Measurements from ENCODE around the gene MOCOS. TPM values are rescaled to one million over a fixed set of nuclear protein-coding genes. Genes with fewer than 3 reads are reported as not detected.

The MOCOS gene
- total RNA-seq, 1 donor from 2014 or later: 4.2 TPM

GRCh38 chr18:36284268-36284667, 97.0 kb downstream of the MOCOS start:
- DNase-seq: no peak
- Histone ChIP-seq H3K4me3 (no peak overlapping the region), H3K27me3 (ENCODE audit: low read depth) (peaks cover 4% of the 10 kb centered on the region), H3K36me3 (no peaks in the 10 kb centered on the region), H3K27ac (no peak overlapping the region), H3K4me1 (no peaks in the 10 kb centered on the region), H3K9me3 (no peaks in the 10 kb centered on the region)
- intact Hi-C loops (cut with DNase I): loop anchor here (5.0 to 10.0 kb wide), 2 partner anchors 187 to 269 kb away; no protein-coding TSS in a partner anchor
- TF ChIP-seq, protein P1, sequence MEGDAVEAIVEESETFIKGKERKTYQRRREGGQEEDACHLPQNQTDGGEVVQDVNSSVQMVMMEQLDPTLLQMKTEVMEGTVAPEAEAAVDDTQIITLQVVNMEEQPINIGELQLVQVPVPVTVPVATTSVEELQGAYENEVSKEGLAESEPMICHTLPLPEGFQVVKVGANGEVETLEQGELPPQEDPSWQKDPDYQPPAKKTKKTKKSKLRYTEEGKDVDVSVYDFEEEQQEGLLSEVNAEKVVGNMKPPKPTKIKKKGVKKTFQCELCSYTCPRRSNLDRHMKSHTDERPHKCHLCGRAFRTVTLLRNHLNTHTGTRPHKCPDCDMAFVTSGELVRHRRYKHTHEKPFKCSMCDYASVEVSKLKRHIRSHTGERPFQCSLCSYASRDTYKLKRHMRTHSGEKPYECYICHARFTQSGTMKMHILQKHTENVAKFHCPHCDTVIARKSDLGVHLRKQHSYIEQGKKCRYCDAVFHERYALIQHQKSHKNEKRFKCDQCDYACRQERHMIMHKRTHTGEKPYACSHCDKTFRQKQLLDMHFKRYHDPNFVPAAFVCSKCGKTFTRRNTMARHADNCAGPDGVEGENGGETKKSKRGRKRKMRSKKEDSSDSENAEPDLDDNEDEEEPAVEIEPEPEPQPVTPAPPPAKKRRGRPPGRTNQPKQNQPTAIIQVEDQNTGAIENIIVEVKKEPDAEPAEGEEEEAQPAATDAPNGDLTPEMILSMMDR (IDR thresholded peaks at IDR 0.05): no peak
- no peak for ATAC-seq

- ATAC-seq: peak; percentile 53 to 76
- Histone ChIP-seq H3K36me3 (no peaks in the 10 kb centered on the region), H3K27ac (no peak overlapping the region), H3K9me3 (no peaks in the 10 kb centered on the region), H3K4me1 (no peaks in the 10 kb centered on the region), H3K27me3 (ENCODE audit: low read depth) (peaks cover 4% of the 10 kb centered on the region), H3K4me3 (no peak overlapping the region)
- TF ChIP-seq, protein P1 (IDR thresholded peaks at IDR 0.05): peak; percentile 85
- no peak for DNase-seq
- intact Hi-C loops (cut with DNase I): loop anchor here (5.0 to 10.0 kb wide), 2 partner anchors 187 to 270 kb away; no protein-coding TSS in a partner anchor
Measured at GRCh38 chr18:36284671-36285295, 97.5 kb downstream of the MOCOS start.

DNA sequence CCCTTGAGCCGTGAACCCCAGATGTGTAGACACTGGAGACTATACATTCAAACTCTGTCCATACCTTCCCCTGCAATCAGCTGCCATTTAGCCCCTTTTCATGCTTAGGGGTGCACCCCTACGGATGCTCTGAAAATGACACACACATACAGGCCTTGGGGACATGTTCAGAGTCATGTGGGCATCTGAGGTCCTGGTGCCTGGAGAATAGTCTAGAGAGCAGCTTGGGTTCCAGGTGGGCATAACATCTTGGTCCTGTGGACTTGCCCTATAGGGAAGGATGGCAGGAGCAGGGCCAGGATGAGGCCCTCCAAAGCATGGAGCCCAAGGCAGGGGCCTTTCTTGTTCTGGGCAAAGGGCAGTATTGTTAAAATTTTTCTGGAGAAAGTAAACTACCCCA, 100.4 kb downstream of the MOCOS start:
- TF ChIP-seq, protein P1 (IDR thresholded peaks at IDR 0.05): no peak
- Histone ChIP-seq H3K27ac (no peak overlapping the region), H3K36me3 (no peaks in the 10 kb centered on the region), H3K4me3 (no peak overlapping the region), H3K4me1 (no peaks in the 10 kb centered on the region), H3K9me3 (no peaks in the 10 kb centered on the region), H3K27me3 (ENCODE audit: low read depth) (peaks cover 4% of the 10 kb centered on the region)
- no peak for ATAC-seq
- no peak for DNase-seq
- intact Hi-C loops (cut with DNase I): loop anchor here (10.0 kb wide), 1 partner anchor 273 kb away; no protein-coding TSS in a partner anchor

DNA sequence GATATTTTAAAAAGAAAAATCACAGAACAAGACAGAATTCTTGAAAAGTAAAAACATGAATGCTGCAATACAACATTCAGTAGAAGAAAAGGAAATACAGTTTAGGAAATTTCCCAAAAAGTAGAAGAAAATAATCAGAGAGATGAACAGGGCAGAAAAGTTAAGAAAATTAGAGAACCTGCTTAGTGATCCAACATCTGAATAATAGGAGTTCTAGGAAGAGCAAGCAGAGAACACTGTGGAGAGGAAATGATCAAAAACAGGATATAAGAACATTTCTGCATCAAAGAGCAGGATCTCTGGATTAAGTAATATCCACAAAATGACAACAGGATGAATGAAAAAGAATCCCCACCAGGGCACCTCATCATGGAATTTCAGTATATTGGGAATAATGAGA, 101.4 kb downstream of the MOCOS start:
- intact Hi-C loops (cut with DNase I): loop anchor here (10.0 kb wide), 1 partner anchor 274 kb away; no protein-coding TSS in a partner anchor
- Histone ChIP-seq H3K36me3 (no peaks in the 10 kb centered on the region), H3K27ac (no peak overlapping the region), H3K9me3 (no peaks in the 10 kb centered on the region), H3K27me3 (ENCODE audit: low read depth) (peaks cover 4% of the 10 kb centered on the region), H3K4me3 (no peak overlapping the region), H3K4me1 (no peaks in the 10 kb centered on the region)
- DNase-seq (no peak), ATAC-seq (no peak)
- TF ChIP-seq, protein P1 (IDR thresholded peaks at IDR 0.05): no peak

GRCh38 chr18:36294031-36294430, 106.7 kb downstream of the MOCOS start:
- H3K27me3 ChIP-seq (ENCODE audit: low read depth): peaks cover 35% of the 10 kb centered on the region
- H3K4me1 ChIP-seq: peaks cover 20% of the 10 kb centered on the region
- ATAC-seq (no peak), DNase-seq (no peak)
- H3K4me3 ChIP-seq: no peak overlapping the region
- intact Hi-C loops (cut with DNase I): no loop called here
- no peaks in the 10 kb centered on the region for H3K36me3 ChIP-seq
- H3K9me3 ChIP-seq: no peaks in the 10 kb centered on the region
- H3K27ac ChIP-seq: no peak overlapping the region
- TF ChIP-seq, protein P1 (IDR thresholded peaks at IDR 0.05): no peak
